ENCODE data around the gene CEACAM16.

DNA sequence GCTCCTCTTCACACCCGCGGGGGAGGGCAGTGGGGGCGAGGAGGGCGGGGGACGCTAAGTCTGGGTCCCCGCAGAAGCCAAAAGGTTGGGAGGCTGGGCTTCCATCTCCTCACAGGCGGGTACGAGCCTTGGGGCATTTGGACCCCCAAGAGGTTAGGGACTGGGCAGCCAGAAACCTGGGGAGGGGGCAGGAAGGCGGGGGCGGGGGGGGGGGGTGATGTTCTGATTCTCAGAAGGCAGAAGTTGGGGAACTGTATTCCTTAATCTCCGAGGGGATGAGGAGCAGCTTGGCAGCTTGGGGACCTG is 54.6 kb downstream of the CEACAM16 start:
- no peak for TF ChIP-seq POLR2AphosphoS5 (IDR thresholded peaks at IDR 0.05; ENCODE audit: borderline replicate concordance, low read depth, low read length)
- TF ChIP-seq EZH2 (IDR thresholded peaks at IDR 0.05) = no peak
- no peak for TF ChIP-seq FOXP2 (optimal IDR thresholded peaks at IDR 0.05; ENCODE audit: control extremely low read depth, extremely low read length, insufficient read depth)

Data from SK-N-MC (cell line).